Right atrium auricular region (tissue), 2 donors: ENCODE results near the gene CELSR3. TPM values are rescaled to one million over a fixed set of nuclear protein-coding genes. Genes with fewer than 3 reads are reported as not detected.

Experiments
- DNase-seq: peaks from one replicate; pipeline ENCODE4 v3.0.0-alpha.2; 2019; ENCODE audit warnings: low spot score
- H3K27ac ChIP-seq, 2 donors: fragments of 200-600 bp; sonication (generic); 1 replicate in 1 of 2; 2 replicates in 1 of 2; pipeline ENCODE4 v1.5.1; 2016 to 2019
- H3K27me3 ChIP-seq, 2 donors: fragments of 200-600 bp; sonication (generic); one replicate each; pipeline versions ENCODE4 v1.5.1 to v1.6.0; 2017 to 2019
- H3K36me3 ChIP-seq: fragments of 200-600 bp; sonication (generic); one replicate; pipeline ENCODE4 v1.5.1; 2016
- H3K4me1 ChIP-seq, 2 donors: fragments of 200-600 bp; sonication (generic); one replicate each; pipeline versions ENCODE4 v1.5.1 to v1.6.0; 2017 to 2019
- H3K4me3 ChIP-seq, 2 donors: fragments of 200-600 bp; sonication (generic); 1 replicate in 1 of 2; 2 replicates in 1 of 2; pipeline ENCODE4 v1.5.1; 2017 to 2019; ENCODE audit warnings: mild to moderate bottlenecking in 1 of 2, moderate library complexity in 1 of 2
- H3K9me3 ChIP-seq, 2 donors: fragments of 200-600 bp; sonication (generic); one replicate each; pipeline ENCODE4 v1.5.1; 2019
- total RNA-seq, 2 donors: library from RNA; depleted of rRNA; stranded (reverse); fragments of >200 nt; gene quantifications; one replicate each; pipeline ENCODE4 v1.1.0, GENCODE V29; 2016
- TF ChIP-seq, protein P1 (sequence below), 2 donors: fragments of 200-600 bp; sonication (generic); IDR thresholded peaks; one replicate each; pipeline ENCODE4 v1.5.1; 2019; ENCODE audit warnings: antibody characterized with exemption in 2 of 2

CELSR3 gene
- total RNA-seq, 2 donors from 2014 or later, result 0.11 to 0.59 TPM

- peaks cover 0 to 54% of the 10 kb centered on the region in 2 donors for H3K4me1 ChIP-seq
Measured at GRCh38 chr3:48696156-48696555, 33.5 kb upstream of the CELSR3 start.

GRCh38 chr3:48695393-48695753, 32.7 kb upstream of the CELSR3 start:
- peak overlapping the region; percentile 81 to 93 for H3K27ac ChIP-seq
- no peaks in the 10 kb centered on the region for H3K9me3 ChIP-seq
- H3K36me3 ChIP-seq, result peaks cover 54% of the 10 kb centered on the region
- DNase-seq, result peak; percentile 87
- peak overlapping the region; percentile 45 to 49 for H3K4me3 ChIP-seq
- TF ChIP-seq, protein P1, sequence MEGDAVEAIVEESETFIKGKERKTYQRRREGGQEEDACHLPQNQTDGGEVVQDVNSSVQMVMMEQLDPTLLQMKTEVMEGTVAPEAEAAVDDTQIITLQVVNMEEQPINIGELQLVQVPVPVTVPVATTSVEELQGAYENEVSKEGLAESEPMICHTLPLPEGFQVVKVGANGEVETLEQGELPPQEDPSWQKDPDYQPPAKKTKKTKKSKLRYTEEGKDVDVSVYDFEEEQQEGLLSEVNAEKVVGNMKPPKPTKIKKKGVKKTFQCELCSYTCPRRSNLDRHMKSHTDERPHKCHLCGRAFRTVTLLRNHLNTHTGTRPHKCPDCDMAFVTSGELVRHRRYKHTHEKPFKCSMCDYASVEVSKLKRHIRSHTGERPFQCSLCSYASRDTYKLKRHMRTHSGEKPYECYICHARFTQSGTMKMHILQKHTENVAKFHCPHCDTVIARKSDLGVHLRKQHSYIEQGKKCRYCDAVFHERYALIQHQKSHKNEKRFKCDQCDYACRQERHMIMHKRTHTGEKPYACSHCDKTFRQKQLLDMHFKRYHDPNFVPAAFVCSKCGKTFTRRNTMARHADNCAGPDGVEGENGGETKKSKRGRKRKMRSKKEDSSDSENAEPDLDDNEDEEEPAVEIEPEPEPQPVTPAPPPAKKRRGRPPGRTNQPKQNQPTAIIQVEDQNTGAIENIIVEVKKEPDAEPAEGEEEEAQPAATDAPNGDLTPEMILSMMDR (IDR thresholded peaks at IDR 0.05), result no peak
- no peaks in the 10 kb centered on the region for H3K27me3 ChIP-seq
- H3K4me1 ChIP-seq, result peaks cover 0 to 48% of the 10 kb centered on the region in 2 donors

More at GRCh38 chr3:48696156-48696555, 33.5 kb upstream of the CELSR3 start:
- TF ChIP-seq, protein P1 (IDR thresholded peaks at IDR 0.05), result no peak
- peak overlapping the region in 1 of 2 donors; percentile 93 for H3K27ac ChIP-seq
- peaks cover 46% of the 10 kb centered on the region for H3K36me3 ChIP-seq
- no peak overlapping the region for H3K4me3 ChIP-seq
- H3K9me3 ChIP-seq, result no peaks in the 10 kb centered on the region
- no peak for DNase-seq
- no peaks in the 10 kb centered on the region for H3K27me3 ChIP-seq

DNA sequence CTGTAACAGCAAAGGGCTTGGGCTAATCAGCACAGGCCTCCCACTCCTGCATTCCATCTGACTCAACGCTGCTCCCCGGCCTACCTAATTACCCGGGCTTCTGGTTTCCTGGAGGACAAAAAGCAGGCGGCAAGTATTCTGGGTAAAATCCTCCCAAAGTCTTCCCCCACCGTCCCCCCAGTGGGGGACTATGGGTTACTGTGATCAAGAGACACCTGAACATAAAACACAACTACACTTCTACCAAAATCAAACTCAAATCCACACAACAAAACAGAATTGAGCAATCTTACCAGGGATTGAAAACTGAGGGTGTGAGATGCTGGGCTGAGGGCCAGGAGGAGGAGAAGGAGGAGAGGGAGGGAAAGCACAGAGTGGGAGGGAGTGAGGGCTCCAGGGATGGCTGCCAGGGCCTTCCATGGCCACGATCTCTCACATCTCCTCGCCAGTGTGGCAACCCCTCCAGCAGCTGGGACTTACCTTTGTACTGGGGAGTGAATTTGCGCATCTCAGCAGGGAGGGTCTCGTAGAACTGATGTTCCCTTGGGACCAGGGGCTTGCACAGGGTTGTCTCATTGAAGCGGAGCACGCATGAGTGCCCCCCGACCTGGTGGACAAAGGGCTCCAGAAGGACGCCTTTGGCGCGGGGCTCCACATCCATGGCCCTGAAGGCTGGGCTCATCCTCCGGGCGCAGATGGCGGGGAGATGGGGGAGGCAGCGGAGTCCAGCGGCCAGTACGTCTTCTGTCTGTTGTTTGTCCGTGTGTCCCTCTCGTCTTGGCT, 32.1 kb upstream of the CELSR3 start:
- H3K36me3 ChIP-seq, result peaks cover 60% of the 10 kb centered on the region
- peak overlapping the region; percentile 45 to 49 for H3K4me3 ChIP-seq
- no peaks in the 10 kb centered on the region for H3K9me3 ChIP-seq
- H3K27ac ChIP-seq, result peak overlapping the region; percentile 81 to 93
- no peaks in the 10 kb centered on the region for H3K27me3 ChIP-seq
- peaks cover 0 to 42% of the 10 kb centered on the region in 2 donors for H3K4me1 ChIP-seq
- peak; percentile 86 for DNase-seq
- TF ChIP-seq, protein P1 (IDR thresholded peaks at IDR 0.05), result no peak

DNA sequence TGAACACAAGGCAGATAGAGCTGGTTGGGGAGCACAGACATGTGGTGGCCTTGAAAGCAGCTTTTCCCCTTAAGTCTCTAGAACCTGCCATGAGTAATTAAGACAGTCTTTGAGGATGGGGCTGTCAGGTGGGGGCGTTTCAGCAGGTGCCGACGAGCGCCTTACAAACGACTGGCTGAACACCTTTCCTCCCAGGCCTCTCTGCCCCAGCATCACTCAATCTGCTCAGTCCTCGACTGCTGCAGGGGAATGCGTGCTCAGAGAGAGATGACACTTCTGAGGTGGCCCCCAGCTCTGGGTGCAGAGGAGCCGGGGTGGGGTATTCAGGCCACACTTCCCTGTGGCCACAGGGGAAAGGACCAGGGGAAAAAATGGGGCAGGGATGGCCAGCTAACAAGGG, 31.1 kb upstream of the CELSR3 start:
- peaks cover 0 to 42% of the 10 kb centered on the region in 2 donors for H3K4me1 ChIP-seq
- peak overlapping the region; percentile 81 to 93 for H3K27ac ChIP-seq
- peak overlapping the region; percentile 45 to 49 for H3K4me3 ChIP-seq
- H3K36me3 ChIP-seq, result peaks cover 61% of the 10 kb centered on the region
- no peaks in the 10 kb centered on the region for H3K9me3 ChIP-seq
- no peaks in the 10 kb centered on the region for H3K27me3 ChIP-seq
- DNase-seq, result no peak
- TF ChIP-seq, protein P1 (IDR thresholded peaks at IDR 0.05), result no peak

GRCh38 chr3:48692551-48692950, 29.9 kb upstream of the CELSR3 start:
- no peak for DNase-seq
- H3K27me3 ChIP-seq, result no peaks in the 10 kb centered on the region
- H3K4me1 ChIP-seq, result peaks cover 0 to 43% of the 10 kb centered on the region in 2 donors
- H3K9me3 ChIP-seq, result no peaks in the 10 kb centered on the region
- peaks cover 74% of the 10 kb centered on the region for H3K36me3 ChIP-seq
- H3K27ac ChIP-seq, result peak overlapping the region in 1 of 2 donors; percentile 93
- H3K4me3 ChIP-seq, result peak overlapping the region in 1 of 2 donors; percentile 49
- TF ChIP-seq, protein P1 (IDR thresholded peaks at IDR 0.05), result no peak
